Fibroblast of lung (primary cell): ENCODE measurements around the gene PRPF8. TPM values are rescaled to one million over a fixed set of nuclear protein-coding genes. Genes with fewer than 3 reads are reported as not detected.

Experiments used
- DNase-seq, 2 donors: peaks; one replicate each; pipeline versions ENCODE4 v3.0.0 to v3.0.0-alpha.2; 2010; ENCODE audit warnings: low read depth in 2 of 2
- H2AFZ ChIP-seq: 2 replicates; pipeline ENCODE4 v1.5.1; 2012; ENCODE audit warnings: low read length, control low read depth, inconsistent platforms
- H3K27ac ChIP-seq: 2 replicates; pipeline ENCODE4 v1.5.1; 2011; ENCODE audit warnings: low read length, control low read depth; ENCODE audit not compliant: insufficient read depth
- H3K27me3 ChIP-seq: 2 replicates; pipeline ENCODE4 v1.5.1; 2011; ENCODE audit warnings: mild to moderate bottlenecking, low read length; ENCODE audit not compliant: control insufficient read depth, insufficient read depth
- H3K36me3 ChIP-seq: 2 replicates; pipeline ENCODE4 v1.5.1; 2011; ENCODE audit warnings: low read length; ENCODE audit not compliant: control insufficient read depth, insufficient read depth
- H3K4me1 ChIP-seq: 2 replicates; pipeline ENCODE4 v1.5.1; 2011; ENCODE audit warnings: low read length; ENCODE audit not compliant: control insufficient read depth, insufficient read depth; ENCODE audit errors: extremely low read depth
- H3K4me2 ChIP-seq: 2 replicates; pipeline ENCODE4 v1.5.1; 2011; ENCODE audit warnings: low read length, control low read depth; ENCODE audit not compliant: insufficient read depth; ENCODE audit errors: extremely low read depth
- H3K4me3 ChIP-seq, 4 experiments: fragments of 200-600 bp in 1 of 4; sonication (generic) in 1 of 4; replicated peaks in 1 of 4; 2 replicates each; pipeline ENCODE4 v1.5.1; 2011 to 2016; ENCODE audit warnings: low read length in 4 of 4, low read depth in 3 of 4, mild to moderate bottlenecking in 3 of 4, control low read depth in 2 of 4, inconsistent platforms in 1 of 4, mixed read lengths in 1 of 4; ENCODE audit not compliant: insufficient read depth in 1 of 4; ENCODE audit errors: control extremely low read depth in 1 of 4
- H3K79me2 ChIP-seq: 2 replicates; pipeline ENCODE4 v1.5.1; 2012; ENCODE audit warnings: mild to moderate bottlenecking, low read length, inconsistent platforms; ENCODE audit not compliant: control insufficient read depth, insufficient read depth
- H3K9ac ChIP-seq: 2 replicates; pipeline ENCODE4 v1.5.1; 2011; ENCODE audit warnings: mild to moderate bottlenecking, low read length, control low read depth; ENCODE audit not compliant: insufficient read depth
- H3K9me3 ChIP-seq: 2 replicates; pipeline ENCODE4 v1.5.1; 2012; ENCODE audit warnings: low read depth, low read length; ENCODE audit not compliant: control insufficient read depth, insufficient read depth
- H4K20me1 ChIP-seq: 2 replicates; pipeline ENCODE4 v1.5.1; 2011; ENCODE audit warnings: low read length; ENCODE audit not compliant: control insufficient read depth, insufficient read depth; ENCODE audit errors: extremely low read depth
- EZH2 ChIP-seq: IDR thresholded peaks from 2 replicates; pipeline ENCODE4 v1.5.1; 2012; ENCODE audit warnings: low read length, control low read depth, mild to moderate bottlenecking; ENCODE audit errors: missing control alignments
- polyA minus RNA-seq: library from RNA; depleted of rRNA, polyadenylated mRNA; stranded (reverse); fragments of >200 nt; gene quantifications from 2 replicates; pipeline ENCODE4 v1.2.3, GENCODE V29; 2011; ENCODE audit warnings: low replicate concordance
- polyA plus RNA-seq, 2 donors: library from polyadenylated mRNA; depleted of rRNA in 1 of 2; stranded (reverse) in 1 of 2; unstranded in 1 of 2; fragments of >200 nt; gene quantifications; 2 replicates each; pipeline ENCODE4 v1.2.1, GENCODE V29; 2011 to 2012; ENCODE audit warnings: missing spikeins in 1 of 2
- total RNA-seq: library from RNA; depleted of rRNA; stranded (reverse); fragments of >200 nt; gene quantifications from 2 replicates; pipeline ENCODE4 v1.2.1, GENCODE V29; 2014
- TF ChIP-seq, protein P1 (sequence below), 2 donors: IDR thresholded peaks in 1 of 2; conservative IDR thresholded peaks in 1 of 2; 1 replicate in 1 of 2; 2 replicates in 1 of 2; pipeline ENCODE4 v1.5.1; 2011 to 2012; ENCODE audit warnings: low read length in 2 of 2, control low read depth in 1 of 2, inconsistent platforms in 1 of 2, low read depth in 1 of 2, mild to moderate bottlenecking in 1 of 2

The PRPF8 gene
- total RNA-seq (74.5 and 122 TPM in 2 replicates), polyA plus RNA-seq (88.9 and 140 TPM in 2 replicates), polyA minus RNA-seq (607 and 770 TPM in 2 replicates)
- polyA plus RNA-seq (2012), result 132 and 182 TPM in 2 replicates

GRCh38 chr17:1684378-1685189 lies at the start of gene PRPF8:
Gene PRPF8 (minus strand): TSS chr17:1684867. CDS start chr17:1684571, 296 bp downstream.
- Histone ChIP-seq H3K79me2 (peaks cover 34% of the 10 kb centered on the region), H3K9me3 (no peaks in the 10 kb centered on the region), H3K4me1 (peaks cover 3% of the 10 kb centered on the region), H3K27ac (peak within 1 kb of the TSS; percentile 74), H4K20me1 (no peaks in the 10 kb centered on the region), H3K4me2 (peak within 1 kb of the TSS; percentile 99), H3K27me3 (no peaks in the 10 kb centered on the region), H3K36me3 (peaks cover 20% of the 10 kb centered on the region), H3K9ac (peak within 1 kb of the TSS; percentile 89), H3K4me3 (peak within 1 kb of the TSS; percentile 52 to 91 (median 89)), H2AFZ (peak within 1 kb of the TSS; percentile 97)
- TF ChIP-seq, protein P1, sequence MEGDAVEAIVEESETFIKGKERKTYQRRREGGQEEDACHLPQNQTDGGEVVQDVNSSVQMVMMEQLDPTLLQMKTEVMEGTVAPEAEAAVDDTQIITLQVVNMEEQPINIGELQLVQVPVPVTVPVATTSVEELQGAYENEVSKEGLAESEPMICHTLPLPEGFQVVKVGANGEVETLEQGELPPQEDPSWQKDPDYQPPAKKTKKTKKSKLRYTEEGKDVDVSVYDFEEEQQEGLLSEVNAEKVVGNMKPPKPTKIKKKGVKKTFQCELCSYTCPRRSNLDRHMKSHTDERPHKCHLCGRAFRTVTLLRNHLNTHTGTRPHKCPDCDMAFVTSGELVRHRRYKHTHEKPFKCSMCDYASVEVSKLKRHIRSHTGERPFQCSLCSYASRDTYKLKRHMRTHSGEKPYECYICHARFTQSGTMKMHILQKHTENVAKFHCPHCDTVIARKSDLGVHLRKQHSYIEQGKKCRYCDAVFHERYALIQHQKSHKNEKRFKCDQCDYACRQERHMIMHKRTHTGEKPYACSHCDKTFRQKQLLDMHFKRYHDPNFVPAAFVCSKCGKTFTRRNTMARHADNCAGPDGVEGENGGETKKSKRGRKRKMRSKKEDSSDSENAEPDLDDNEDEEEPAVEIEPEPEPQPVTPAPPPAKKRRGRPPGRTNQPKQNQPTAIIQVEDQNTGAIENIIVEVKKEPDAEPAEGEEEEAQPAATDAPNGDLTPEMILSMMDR (conservative IDR thresholded peaks at IDR 0.05 in 1 of 2, IDR thresholded peaks at IDR 0.05 in 1 of 2; ENCODE audit: low read depth in 1 of 2, low read length in 2 of 2), result no peak
- TF ChIP-seq EZH2, result no peak
- DNase-seq, result peak; percentile 93 to 97

- Histone ChIP-seq H3K27ac (no peak overlapping the region), H3K79me2 (no peaks in the 10 kb centered on the region), H2AFZ (no peak overlapping the region), H3K9ac (no peak overlapping the region), H4K20me1 (no peaks in the 10 kb centered on the region), H3K4me1 (peaks cover 10% of the 10 kb centered on the region), H3K4me3 (no peak overlapping the region), H3K27me3 (no peaks in the 10 kb centered on the region), H3K9me3 (no peaks in the 10 kb centered on the region), H3K4me2 (no peak overlapping the region), H3K36me3 (peaks cover 16% of the 10 kb centered on the region)
- no peak for DNase-seq
- no peak for TF ChIP-seq EZH2
- TF ChIP-seq, protein P1 (conservative IDR thresholded peaks at IDR 0.05 in 1 of 2, IDR thresholded peaks at IDR 0.05 in 1 of 2; ENCODE audit: low read depth in 1 of 2, low read length in 2 of 2), result no peak
Measured at GRCh38 chr17:1733759-1734158, 49.1 kb upstream of the PRPF8 start.

DNA sequence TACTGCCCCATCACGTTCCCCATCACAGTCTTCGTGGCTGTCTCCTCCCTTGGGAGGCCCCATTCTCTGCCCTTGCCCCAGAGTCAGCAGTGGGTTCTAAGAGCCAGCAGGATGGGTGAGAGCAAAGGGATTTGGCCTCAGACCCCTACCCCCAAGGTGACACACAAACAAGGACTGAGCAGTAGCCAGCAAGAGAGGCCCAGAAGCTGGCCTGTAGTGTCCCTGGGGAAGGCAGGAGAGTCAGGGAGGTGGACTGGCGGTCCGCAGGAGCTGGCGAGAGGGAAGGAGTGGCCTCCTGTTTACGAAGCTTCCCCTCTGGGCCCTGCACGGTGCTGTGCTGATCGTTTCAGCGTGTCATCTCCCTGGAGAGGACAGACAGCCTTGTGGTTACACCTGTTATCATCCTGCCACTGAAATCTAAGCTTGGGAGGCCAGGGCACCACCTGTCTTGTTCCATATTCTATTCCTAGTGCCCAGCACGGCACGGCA lies 48.2 kb upstream of the PRPF8 start:
- DNase-seq, result no peak
- Histone ChIP-seq H3K27me3 (no peaks in the 10 kb centered on the region), H3K4me3 (no peak overlapping the region), H3K27ac (no peak overlapping the region), H4K20me1 (no peaks in the 10 kb centered on the region), H3K79me2 (no peaks in the 10 kb centered on the region), H3K9me3 (no peaks in the 10 kb centered on the region), H3K4me1 (peaks cover 10% of the 10 kb centered on the region), H2AFZ (no peak overlapping the region), H3K36me3 (peaks cover 18% of the 10 kb centered on the region), H3K9ac (no peak overlapping the region), H3K4me2 (no peak overlapping the region)
- no peak for TF ChIP-seq EZH2
